ENCODE measurements around the gene AP4E1. TPM values are rescaled to one million over a fixed set of nuclear protein-coding genes. Genes with fewer than 3 reads are reported as not detected.
"Not testable (repeated sequence)": the region's sequence is repeated elsewhere in the genome, so short reads cannot be mapped to it uniquely, and the experiment has no call there.

Gene AP4E1
- total RNA-seq, result 10 to 100 TPM in 1 of 4 donors, 1 to 10 TPM in 3; 6.0 to 10.6 (median 8.0) TPM
- 2.5 TPM for polyA plus RNA-seq
- long read RNA-seq, donor 1, full-length matches to known transcripts, result 1 of 2 reads
- long read RNA-seq, donor 1, partial matches to known transcripts, result 0 of 2 reads
- long read RNA-seq, donor 1, other reads (novel, unspliced or antisense), result 1 of 2 reads
- long read RNA-seq, donor 2, full-length matches to known transcripts, result 1 of 2 reads
- long read RNA-seq, donor 2, partial matches to known transcripts, result 1 of 2 reads
- long read RNA-seq, donor 2, other reads (novel, unspliced or antisense), result 0 of 2 reads
- long read RNA-seq, donor 3, full-length matches to known transcripts, result 5 of 11 reads
- long read RNA-seq, donor 3, partial matches to known transcripts, result 3 of 11 reads
- long read RNA-seq, donor 3, other reads (novel, unspliced or antisense), result 3 of 11 reads
- long read RNA-seq, donor 4, full-length matches to known transcripts, result 1 of 4 reads
- long read RNA-seq, donor 4, partial matches to known transcripts, result 0 of 4 reads
- long read RNA-seq, donor 4, other reads (novel, unspliced or antisense), result 3 of 4 reads

DNA sequence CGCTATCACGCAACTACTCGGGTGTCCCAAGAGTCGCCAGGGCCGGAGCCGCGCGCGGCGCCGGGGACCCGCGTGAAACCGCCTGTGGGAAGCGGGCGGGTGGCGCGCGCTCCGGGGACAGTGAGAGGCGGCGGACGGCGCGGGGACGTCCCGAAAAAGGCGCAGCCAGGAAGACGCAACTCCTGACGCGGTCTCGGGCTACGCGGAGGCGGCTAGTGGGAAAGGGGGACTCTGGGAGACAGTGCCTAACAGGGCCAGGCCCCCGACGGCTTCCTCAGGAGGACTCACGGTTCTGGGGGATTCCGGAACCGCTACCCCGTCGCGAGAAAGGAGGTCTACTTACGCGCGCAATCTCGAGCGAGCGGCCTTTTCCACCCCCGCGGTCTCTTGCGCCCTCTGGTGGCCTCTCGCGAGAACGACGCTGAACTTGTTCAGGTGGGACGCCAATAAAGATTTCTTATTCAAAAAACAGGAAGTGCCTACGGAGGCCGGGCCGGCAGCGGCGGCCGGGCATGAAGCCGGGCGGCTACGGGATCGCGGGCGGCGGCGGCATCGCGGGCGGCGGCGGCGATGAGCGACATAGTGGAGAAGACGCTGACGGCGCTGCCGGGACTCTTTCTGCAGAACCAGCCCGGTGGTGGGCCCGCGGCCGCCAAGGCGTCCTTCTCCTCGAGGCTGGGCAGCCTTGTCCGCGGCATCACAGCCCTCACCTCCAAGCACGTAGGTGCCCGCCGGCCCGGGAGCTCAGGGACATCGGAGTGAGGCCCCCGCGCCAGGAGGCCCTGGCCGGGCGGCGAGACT is at the start of gene AP4E1:
Gene AP4E1 (plus strand): TSS at position 475 of the 801 bp plus-strand sequence. CDS start 96 bp downstream, at position 571.
- Histone ChIP-seq H3K9me3 (ENCODE audit: control insufficient read depth, low read length) (no peaks in the 10 kb centered on the region), H3K4me1 (ENCODE audit: control insufficient read depth, insufficient read depth, low read length) (peaks cover 2% of the 10 kb centered on the region), H3K27ac (ENCODE audit: low read length) (peak within 1 kb of the TSS; percentile 92), H3K27me3 (ENCODE audit: control insufficient read depth, insufficient read depth) (no peaks in the 10 kb centered on the region), H3K4me3 (ENCODE audit: low read length) (peak within 1 kb of the TSS; percentile 90)
- ATAC-seq, result peak; percentile 88
- DNase-seq, result peak; percentile 87 to 96 (median 95)
- intact Hi-C loops (cut with DNase I), result no loop called here
- under 1% methylated on average over 100 of the region's 100 CpGs for WGBS

DNA sequence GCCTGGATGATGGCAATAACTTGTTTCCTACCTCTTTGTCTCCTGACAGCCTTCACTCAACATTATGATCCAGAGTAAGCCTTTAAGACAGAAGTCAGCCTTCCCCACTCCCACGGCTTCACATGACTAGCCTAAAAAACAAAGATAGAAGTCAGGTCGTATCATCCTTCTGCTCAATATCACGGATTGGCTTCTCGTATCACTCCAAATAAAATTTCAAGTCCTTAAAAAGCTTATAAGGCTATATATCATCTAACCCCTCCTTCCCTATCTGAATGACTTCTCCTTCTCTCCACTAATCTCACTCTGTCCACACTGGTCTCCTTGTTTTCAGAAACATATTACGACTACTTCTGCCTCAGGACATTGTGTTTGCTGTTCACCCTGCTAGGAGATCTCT is 47.7 kb upstream of the AP4E1 start:
- Histone ChIP-seq H3K4me3 (ENCODE audit: low read length) (no peak overlapping the region), H3K27ac (ENCODE audit: low read length) (no peak overlapping the region), H3K4me1 (ENCODE audit: control insufficient read depth, insufficient read depth, low read length) (no peaks in the 10 kb centered on the region), H3K27me3 (ENCODE audit: control insufficient read depth, insufficient read depth) (no peaks in the 10 kb centered on the region), H3K9me3 (ENCODE audit: control insufficient read depth, low read length) (no peaks in the 10 kb centered on the region)
- 90% methylated on average over 5 of the region's 5 CpGs for WGBS
- DNase-seq, result no peak
- no peak for ATAC-seq
- intact Hi-C loops (cut with DNase I), result loop anchor here in 1 of 4 donors (10.0 kb wide), 1 partner anchor 86 kb away; no protein-coding TSS in a partner anchor

DNA sequence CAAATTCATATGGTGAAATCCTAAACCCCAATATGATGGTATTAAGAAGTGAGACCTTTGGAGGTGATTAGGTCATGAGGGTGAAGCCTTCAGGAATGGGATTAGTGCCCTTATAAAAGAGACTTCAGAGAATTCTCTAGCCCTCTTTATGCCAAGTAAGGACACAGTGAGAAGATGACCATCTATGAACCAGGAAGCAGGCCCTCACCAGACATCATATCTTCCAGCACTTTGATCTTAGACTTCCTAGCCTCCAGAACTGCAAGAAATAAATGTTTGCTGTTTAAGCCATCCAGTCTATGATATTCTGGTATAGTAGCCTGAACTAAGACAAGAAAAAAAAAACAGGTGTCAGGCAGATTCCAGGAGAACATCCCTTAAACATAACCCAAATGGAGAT is 45.9 kb upstream of the AP4E1 start:
- Histone ChIP-seq H3K27ac (ENCODE audit: low read length) (no peak overlapping the region), H3K9me3 (ENCODE audit: control insufficient read depth, low read length) (no peaks in the 10 kb centered on the region), H3K4me1 (ENCODE audit: control insufficient read depth, insufficient read depth, low read length) (no peaks in the 10 kb centered on the region), H3K27me3 (ENCODE audit: control insufficient read depth, insufficient read depth) (no peaks in the 10 kb centered on the region), H3K4me3 (ENCODE audit: low read length) (no peak overlapping the region)
- ATAC-seq, result no peak
- intact Hi-C loops (cut with DNase I), result loop anchor here in 1 of 4 donors (10.0 kb wide), 1 partner anchor 88 kb away; no protein-coding TSS in a partner anchor
- DNase-seq, result no peak

DNA sequence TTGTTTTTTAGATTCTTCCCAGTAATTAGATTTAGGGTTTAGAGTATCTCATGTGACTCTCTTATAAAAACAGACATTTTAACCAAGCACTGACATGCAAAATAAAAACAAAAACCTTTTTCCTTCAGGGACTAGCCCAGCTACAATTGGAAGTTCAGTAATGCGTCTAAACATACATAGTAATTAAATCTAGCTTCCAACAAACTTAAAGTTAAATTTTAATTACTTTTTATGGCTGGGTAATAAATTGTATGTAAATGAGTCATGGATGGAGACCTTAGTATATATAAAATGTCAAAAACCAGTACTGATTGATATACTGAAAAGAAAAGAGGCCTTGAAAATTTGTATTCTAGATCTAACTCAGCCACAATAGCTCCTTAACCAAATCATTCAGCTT is 43.6 kb upstream of the AP4E1 start:
- H3K4me1 ChIP-seq (ENCODE audit: control insufficient read depth, insufficient read depth, low read length), result no peaks in the 10 kb centered on the region
- intact Hi-C loops (cut with DNase I), result loop anchor here in 1 of 4 donors (10.0 kb wide), 1 partner anchor 90 kb away; no protein-coding TSS in a partner anchor
- H3K9me3 ChIP-seq (ENCODE audit: control insufficient read depth, low read length), result no peaks in the 10 kb centered on the region
- WGBS, result 91% methylated on average over 1 of the region's 1 CpG
- H3K4me3 ChIP-seq (ENCODE audit: low read length), result no peak overlapping the region
- ATAC-seq (no peak), DNase-seq (no peak)
- H3K27me3 ChIP-seq (ENCODE audit: control insufficient read depth, insufficient read depth), result no peaks in the 10 kb centered on the region
- H3K27ac ChIP-seq (ENCODE audit: low read length), result no peak overlapping the region

DNA sequence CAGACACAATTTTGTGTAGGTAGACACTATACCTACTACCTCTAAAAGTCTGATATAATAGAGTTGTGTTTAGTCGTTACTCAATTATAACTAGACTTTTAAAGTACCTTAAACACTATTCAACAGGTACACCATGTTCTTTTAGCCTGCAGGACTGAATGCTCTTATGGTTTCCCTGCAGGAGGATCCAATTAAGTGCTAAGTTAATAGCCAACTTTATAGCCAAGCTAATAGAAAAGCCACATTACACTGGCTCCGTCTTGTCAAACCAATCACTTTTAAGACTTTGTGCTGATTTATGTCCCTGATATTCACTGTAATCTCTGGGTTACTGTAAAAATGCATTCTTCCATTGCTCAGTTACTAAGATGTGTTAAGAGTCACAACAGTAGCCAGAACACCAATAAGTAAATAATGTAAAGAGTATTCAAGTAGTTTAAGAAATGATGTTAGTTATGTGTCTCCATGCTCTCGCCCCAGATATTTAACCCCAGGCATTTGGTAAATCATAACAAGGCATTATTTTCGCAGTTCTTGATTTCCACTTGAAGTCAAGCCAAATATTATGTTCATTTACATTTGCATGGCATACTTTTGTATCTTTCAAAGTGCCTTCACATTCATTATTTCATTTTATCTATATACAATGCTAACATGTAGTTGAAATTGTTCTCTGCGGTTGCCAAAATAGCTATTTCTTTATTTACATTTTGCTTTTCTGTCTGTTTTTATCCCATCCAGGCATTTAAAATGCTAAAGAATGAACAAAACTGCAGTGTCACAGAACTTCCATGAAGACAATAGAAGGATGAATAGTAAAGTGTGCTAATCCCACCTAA is 42.7 kb upstream of the AP4E1 start:
- DNase-seq (no peak), ATAC-seq (no peak)
- Histone ChIP-seq H3K9me3 (ENCODE audit: control insufficient read depth, low read length) (no peaks in the 10 kb centered on the region), H3K27ac (ENCODE audit: low read length) (no peak overlapping the region), H3K4me1 (ENCODE audit: control insufficient read depth, insufficient read depth, low read length) (no peaks in the 10 kb centered on the region), H3K4me3 (ENCODE audit: low read length) (no peak overlapping the region), H3K27me3 (ENCODE audit: control insufficient read depth, insufficient read depth) (no peaks in the 10 kb centered on the region)
- intact Hi-C loops (cut with DNase I), result loop anchor here in 1 of 4 donors (10.0 kb wide), 1 partner anchor 91 kb away; no protein-coding TSS in a partner anchor
- 91% methylated on average over 5 of the region's 5 CpGs for WGBS

DNA sequence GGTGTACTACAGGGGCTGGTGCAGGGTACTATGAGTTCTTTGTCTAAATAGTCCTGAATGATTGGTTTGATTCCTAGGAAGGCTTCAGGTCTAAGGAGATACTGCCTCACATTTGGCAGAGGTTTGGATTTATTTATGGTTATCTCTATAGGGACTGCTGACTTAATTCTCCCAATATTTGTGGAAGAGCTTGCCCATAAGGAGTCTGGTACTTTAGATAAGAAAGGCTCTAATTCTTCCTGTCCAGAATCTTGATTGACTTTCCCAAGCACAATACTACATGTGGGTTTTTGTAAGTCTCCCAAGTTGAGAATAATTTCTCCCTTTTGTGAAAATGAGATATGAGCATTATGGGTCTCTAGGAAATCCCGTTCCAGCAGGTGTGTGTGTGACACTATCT is 36.7 kb upstream of the AP4E1 start:
- 65% methylated on average over 1 of the region's 1 CpG for WGBS
- intact Hi-C loops (cut with DNase I), result loop anchor here in 1 of 4 donors (10.0 kb wide), 1 partner anchor 107 kb away; the partner anchor contains the start of gene SPPL2A
- H3K27ac ChIP-seq (ENCODE audit: low read length), result no peak overlapping the region
- no peak overlapping the region for H3K4me3 ChIP-seq (ENCODE audit: low read length)
- H3K27me3 ChIP-seq (ENCODE audit: control insufficient read depth, insufficient read depth), result no peaks in the 10 kb centered on the region
- DNase-seq (no peak), ATAC-seq (no peak)
- no peaks in the 10 kb centered on the region for H3K4me1 ChIP-seq (ENCODE audit: control insufficient read depth, insufficient read depth, low read length)
- H3K9me3 ChIP-seq (ENCODE audit: control insufficient read depth, low read length), result no peaks in the 10 kb centered on the region

DNA sequence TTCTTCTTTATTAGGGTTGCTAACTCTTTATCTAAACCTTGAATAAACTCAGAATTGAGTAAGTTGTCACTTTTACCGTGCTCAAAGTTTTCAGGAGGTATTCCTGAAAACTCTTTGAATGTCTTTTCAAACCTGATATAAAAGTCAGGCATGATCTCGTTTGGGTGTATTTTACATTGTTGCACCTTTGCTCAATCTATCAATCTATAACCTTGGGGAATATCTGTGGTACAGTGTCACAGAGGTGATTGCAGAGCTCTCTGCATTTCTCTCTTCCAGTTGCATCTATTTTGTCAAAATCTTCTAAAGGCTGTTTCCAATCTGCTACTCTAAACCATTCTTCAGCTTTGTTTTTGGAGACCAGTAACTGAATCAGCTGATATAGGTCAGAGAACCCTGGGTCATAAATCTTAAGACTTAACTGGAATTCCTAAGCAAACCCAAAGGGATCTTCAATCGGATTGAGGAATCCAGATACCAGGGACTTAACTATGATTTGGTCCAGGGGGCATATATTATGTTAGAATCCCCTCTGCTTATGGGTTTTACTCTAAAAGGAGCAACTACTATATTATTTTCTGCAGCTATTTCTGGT is 35.6 kb upstream of the AP4E1 start:
- no peaks in the 10 kb centered on the region for H3K9me3 ChIP-seq (ENCODE audit: control insufficient read depth, low read length)
- no peaks in the 10 kb centered on the region for H3K4me1 ChIP-seq (ENCODE audit: control insufficient read depth, insufficient read depth, low read length)
- intact Hi-C loops (cut with DNase I), result loop anchor here in 1 of 4 donors (10.0 kb wide), 1 partner anchor 108 kb away; the partner anchor contains the start of gene SPPL2A
- DNase-seq (no peak), ATAC-seq (no peak)
- H3K27me3 ChIP-seq (ENCODE audit: control insufficient read depth, insufficient read depth), result no peaks in the 10 kb centered on the region
- no peak overlapping the region for H3K27ac ChIP-seq (ENCODE audit: low read length)
- WGBS, result 77% methylated on average over 3 of the region's 3 CpGs
- no peak overlapping the region for H3K4me3 ChIP-seq (ENCODE audit: low read length)

DNA sequence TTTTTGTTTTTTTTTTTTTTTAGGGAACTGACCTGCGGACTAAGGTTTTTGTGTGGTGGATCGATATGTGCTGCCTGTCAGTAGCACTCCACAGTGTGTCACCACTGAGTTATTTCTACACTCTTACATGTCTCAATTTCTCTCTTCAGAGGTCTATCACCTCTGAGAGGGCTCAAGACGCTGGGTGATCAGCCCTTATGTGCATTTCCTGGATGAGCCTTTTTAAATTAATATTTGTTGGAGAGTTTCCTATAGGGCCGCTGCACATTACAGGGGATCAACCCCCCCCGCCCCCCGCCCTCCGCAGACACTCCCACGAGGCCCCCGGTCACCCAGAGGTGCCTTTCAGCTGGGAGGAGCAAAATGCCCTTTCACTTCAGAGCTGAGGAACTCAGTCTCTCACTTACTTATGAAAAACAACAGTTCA is 34.5 kb upstream of the AP4E1 start:
- DNase-seq, result no peak
- no peak overlapping the region for H3K27ac ChIP-seq (ENCODE audit: low read length)
- no peak overlapping the region for H3K4me3 ChIP-seq (ENCODE audit: low read length)
- ATAC-seq, result peak; percentile 45 to 59
- H3K9me3 ChIP-seq (ENCODE audit: control insufficient read depth, low read length), result no peaks in the 10 kb centered on the region
- H3K4me1 ChIP-seq (ENCODE audit: control insufficient read depth, insufficient read depth, low read length), result no peaks in the 10 kb centered on the region
- no peaks in the 10 kb centered on the region for H3K27me3 ChIP-seq (ENCODE audit: control insufficient read depth, insufficient read depth)
- intact Hi-C loops (cut with DNase I), result loop anchor here in 1 of 4 donors (10.0 kb wide), 1 partner anchor 109 kb away; the partner anchor contains the start of gene SPPL2A
- 34% methylated on average over 9 of the region's 9 CpGs for WGBS

DNA sequence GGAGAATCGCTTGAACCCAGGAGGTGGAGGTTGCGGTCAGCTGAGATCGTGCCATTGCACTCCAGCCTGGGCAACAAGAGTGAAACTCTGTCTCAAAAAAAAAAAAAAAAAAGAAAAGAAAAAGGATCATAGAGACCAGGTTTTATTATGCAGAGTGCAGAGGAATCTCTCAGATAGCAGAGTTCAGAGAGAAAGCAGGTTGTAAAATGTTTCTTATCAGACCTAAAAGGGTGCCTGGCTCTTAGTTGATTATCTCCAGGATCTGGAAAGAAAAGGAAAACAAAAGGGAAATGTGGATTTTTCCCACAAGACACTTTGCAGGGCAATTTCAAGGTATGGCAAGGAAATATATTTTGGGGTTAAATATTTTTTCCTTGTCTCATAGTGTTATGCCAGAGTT is 33.2 kb upstream of the AP4E1 start:
- not testable (repeated sequence) for H3K4me3 ChIP-seq (ENCODE audit: low read length); ATAC-seq; H3K27ac ChIP-seq (ENCODE audit: low read length); H3K9me3 ChIP-seq (ENCODE audit: control insufficient read depth, low read length); H3K4me1 ChIP-seq (ENCODE audit: control insufficient read depth, insufficient read depth, low read length); H3K27me3 ChIP-seq (ENCODE audit: control insufficient read depth, insufficient read depth); DNase-seq
- intact Hi-C loops (cut with DNase I), result loop anchor here in 2 of 4 donors (5.0 to 10.0 kb wide), 2 partner anchors 110 to 193 kb away; partner anchors contain the start of gene SPPL2A (in 1 of the 2)
- WGBS, result 93% methylated on average over 3 of the region's 3 CpGs

Data from right cardiac atrium (tissue), 5 donors.